Ovary (tissue), 9 donors: ENCODE results near the gene EHHADH. TPM values are rescaled to one million over a fixed set of nuclear protein-coding genes. Genes with fewer than 3 reads are reported as not detected.

Experiments used
- DNase-seq, 5 donors: peaks; one replicate each; pipeline ENCODE4 v3.0.0-alpha.2; 2019 to 2020
- H3K27ac ChIP-seq, 2 donors: fragments of 200-600 bp; one replicate each; pipeline versions ENCODE4 v1.5.1 to v1.8.0; 2019 to 2022
- H3K27me3 ChIP-seq: fragments of 200-600 bp; one replicate; pipeline ENCODE4 v1.8.0; 2022
- H3K36me3 ChIP-seq: fragments of 200-600 bp; sonication (generic); one replicate; pipeline ENCODE4 v1.5.1; 2019
- H3K4me1 ChIP-seq: one replicate; pipeline ENCODE4 v1.8.1; 2013; ENCODE audit warnings: mild to moderate bottlenecking, moderate library complexity; ENCODE audit not compliant: insufficient read depth
- H3K4me3 ChIP-seq: fragments of 200-600 bp; sonication (generic); one replicate; pipeline ENCODE4 v1.5.1; 2017
- H3K9me3 ChIP-seq, 2 donors: fragments of 200-600 bp in 1 of 2; sonication (generic) in 1 of 2; one replicate each; pipeline versions ENCODE4 v1.5.1 to v1.8.1; 2013 to 2019; ENCODE audit warnings: mild to moderate bottlenecking in 1 of 2, moderate library complexity in 1 of 2
- CTCF ChIP-seq, 3 donors: fragments of 450-650 bp in 2 of 3; fragments of 200-600 bp in 1 of 3; IDR thresholded peaks; one replicate each; pipeline versions ENCODE4 v1.5.1 to v1.8.0; 2016 to 2022; ENCODE audit warnings: antibody characterized with exemption in 3 of 3, mild to moderate bottlenecking in 1 of 3
- EP300 ChIP-seq: sonication (generic); formaldehyde crosslinking; IDR thresholded peaks from one replicate; pipeline ENCODE4 v1.6.1; 2017; ENCODE audit warnings: antibody characterized with exemption
- POLR2A ChIP-seq: fragments of 450-650 bp; IDR thresholded peaks from one replicate; pipeline ENCODE4 v1.6.1; 2017; ENCODE audit warnings: antibody characterized with exemption, mild to moderate bottlenecking, moderate library complexity
- WGBS, 3 donors: extraction: QIAGEN DNeasy Blood & Tissue Kit in 1 of 3; methylation state at CpG; one replicate each; pipeline versions ENCODE4 v1.1.5 to v1.1.7; 2013 to 2017; 5-methylcytosine and 5-hydroxymethylcytosine counted together
- intact Hi-C, 4 donors: fragments of 100-400 bp; cut with DNase I; formaldehyde crosslinking; loops; one replicate each; pipeline versions ENCODE4 v1.11.0 to v1.15.1; 2022 to 2023
- polyA plus RNA-seq, 2 donors: library from polyadenylated mRNA; stranded (reverse); fragments of 200-250 nt in 1 of 2; fragments of 350-450 nt in 1 of 2; fragmentation: Illumina TruSeq in 1 of 2; extraction: RNeasy Lipid Tissue Mini Kit (QIAGEN cat#74804) in 1 of 2; gene quantifications; one replicate each; pipeline ENCODE4 v1.2.3, GENCODE V29; 2013 to 2014
- total RNA-seq, 7 donors: library from RNA; depleted of rRNA in 2 of 7; stranded (reverse); fragments of >200 nt in 2 of 7; fragmentation: NEBNext Ultra II Directional in 3 of 7; extraction: Animal tissue kit (Norgen Biotek cat#: 25700) in 3 of 7; gene quantifications; one replicate each; pipeline versions ENCODE4 v1.1.0 to v1.2.4, GENCODE V29; 2016 to 2023
- donor health status: DM: no; HTN: no; CAD: no; lungs with moderate emphysema.
- donor health status: DM: no; HTN: no; CAD: no.
- donor health status: Bipolar disorder and iron deficiency.
- donor health status: DM: yes; HTN: yes; CAD: no.
- donor health status: DM: no; HTN: no; CAD: no.
- donor health status: DM: yes; HTN: yes; CAD: no.

Gene EHHADH
- total and polyA plus RNA-seq, 9 donors, result 1.4 to 6.9 (median 2.9) TPM

DNA sequence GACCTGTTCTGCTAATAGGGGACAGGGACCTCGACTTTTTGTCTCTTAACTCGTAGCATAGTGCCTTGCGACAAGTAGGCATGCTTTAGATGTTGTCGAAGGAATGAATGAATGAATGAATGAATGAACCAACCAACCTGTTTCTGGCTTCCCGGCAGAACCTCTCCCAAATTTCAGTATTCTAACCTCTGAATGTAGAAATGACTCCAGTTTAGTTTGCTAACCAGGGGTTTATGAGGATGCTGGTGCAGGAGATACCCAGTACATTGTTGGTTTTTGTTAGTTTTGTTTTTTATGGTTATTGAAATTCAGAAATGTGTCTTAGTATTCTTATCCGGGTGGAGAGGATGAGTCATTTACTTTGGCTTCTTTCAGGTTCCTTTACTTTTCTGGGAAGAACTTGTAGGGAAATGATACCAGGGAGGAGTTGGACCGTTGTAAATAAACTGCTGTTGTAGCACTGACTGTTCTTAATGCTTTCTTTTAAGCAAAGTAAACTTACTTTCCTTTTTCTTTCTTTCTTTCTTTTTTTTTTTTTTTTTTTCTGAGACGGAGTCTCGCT, 29.6 kb upstream of the EHHADH start:
- peak overlapping the region; percentile 44 for H3K4me3 ChIP-seq
- no peaks in the 10 kb centered on the region for H3K9me3 ChIP-seq
- TF ChIP-seq POLR2A, result no peak
- TF ChIP-seq EP300, result no peak
- no peak for TF ChIP-seq CTCF (IDR thresholded peaks at IDR 0.05)
- WGBS, 3 donors, result 50 to 52% (median 50%) methylated on average over 9 of the region's 9 CpGs
- peaks cover 8% of the 10 kb centered on the region for H3K4me1 ChIP-seq
- intact Hi-C loops, result loop anchor here in 1 of 4 donors (10.0 kb wide), 1 partner anchor 211 kb away; the partner anchor contains the start of gene TMEM41A
- H3K27ac ChIP-seq, result peak overlapping the region in 1 of 2 donors; percentile 52
- no peaks in the 10 kb centered on the region for H3K27me3 ChIP-seq
- no peak for DNase-seq
- H3K36me3 ChIP-seq, result no peaks in the 10 kb centered on the region

GRCh38 chr3:185282696-185283373, 29.0 kb upstream of the EHHADH start:
- Histone ChIP-seq H3K4me1 (peaks cover 8% of the 10 kb centered on the region), H3K27ac (peak overlapping the region in 1 of 2 donors; percentile 52), H3K27me3 (no peaks in the 10 kb centered on the region), H3K9me3 (no peaks in the 10 kb centered on the region), H3K36me3 (no peaks in the 10 kb centered on the region), H3K4me3 (peak overlapping the region; percentile 44)
- intact Hi-C loops, result loop anchor here in 1 of 4 donors (10.0 kb wide), 1 partner anchor 212 kb away; the partner anchor contains the start of gene TMEM41A
- TF ChIP-seq POLR2A (peak; percentile 77), EP300 (no peak), CTCF (IDR thresholded peaks at IDR 0.05) (peak in 2 of 3 donors; percentile 10)
- 1 to 2% (median 1%) methylated on average over 41 of the region's 41 CpGs for WGBS, 3 donors
- peak; percentile 97 to 98 (median 97) for DNase-seq

GRCh38 chr3:185280572-185281365, 26.9 kb upstream of the EHHADH start:
- WGBS, 3 donors, result 46 to 55% (median 51%) methylated on average over 4 of the region's 4 CpGs
- intact Hi-C loops, result loop anchor here in 1 of 4 donors (10.0 kb wide), 1 partner anchor 214 kb away; the partner anchor contains the start of gene TMEM41A
- no peaks in the 10 kb centered on the region for H3K36me3 ChIP-seq
- TF ChIP-seq POLR2A (no peak), EP300 (no peak)
- no peak for DNase-seq
- peaks cover 8% of the 10 kb centered on the region for H3K4me1 ChIP-seq
- H3K27me3 ChIP-seq, result no peaks in the 10 kb centered on the region
- no peaks in the 10 kb centered on the region for H3K9me3 ChIP-seq
- no peak overlapping the region for H3K27ac ChIP-seq
- H3K4me3 ChIP-seq, result no peak overlapping the region

- TF ChIP-seq EP300, result no peak
- no peak for TF ChIP-seq CTCF (IDR thresholded peaks at IDR 0.05)
- no peak for TF ChIP-seq POLR2A
- DNase-seq, result no peak
- no peaks in the 10 kb centered on the region for H3K9me3 ChIP-seq
- no peak overlapping the region for H3K4me3 ChIP-seq
- H3K27ac ChIP-seq, result no peak overlapping the region
- peaks cover 8% of the 10 kb centered on the region for H3K4me1 ChIP-seq
- no peaks in the 10 kb centered on the region for H3K27me3 ChIP-seq
- WGBS, 3 donors, result 91 to 92% (median 91%) methylated on average over 7 of the region's 7 CpGs
- intact Hi-C loops, result loop anchor here in 1 of 4 donors (10.0 kb wide), 1 partner anchor 215 kb away; the partner anchor contains the start of gene TMEM41A
- no peaks in the 10 kb centered on the region for H3K36me3 ChIP-seq
These were observed 25.8 kb upstream of the EHHADH start for GRCh38 chr3:185279587-185280138.
